ENCODE measurements around the gene RFC5.
A peak's percentile ranks its signal among the peaks of the same experiment; 100 is the strongest.
"Not testable (repeated sequence)": the region's sequence is repeated elsewhere in the genome, so short reads cannot be mapped to it uniquely, and the experiment has no call there.

RFC5 gene

DNA sequence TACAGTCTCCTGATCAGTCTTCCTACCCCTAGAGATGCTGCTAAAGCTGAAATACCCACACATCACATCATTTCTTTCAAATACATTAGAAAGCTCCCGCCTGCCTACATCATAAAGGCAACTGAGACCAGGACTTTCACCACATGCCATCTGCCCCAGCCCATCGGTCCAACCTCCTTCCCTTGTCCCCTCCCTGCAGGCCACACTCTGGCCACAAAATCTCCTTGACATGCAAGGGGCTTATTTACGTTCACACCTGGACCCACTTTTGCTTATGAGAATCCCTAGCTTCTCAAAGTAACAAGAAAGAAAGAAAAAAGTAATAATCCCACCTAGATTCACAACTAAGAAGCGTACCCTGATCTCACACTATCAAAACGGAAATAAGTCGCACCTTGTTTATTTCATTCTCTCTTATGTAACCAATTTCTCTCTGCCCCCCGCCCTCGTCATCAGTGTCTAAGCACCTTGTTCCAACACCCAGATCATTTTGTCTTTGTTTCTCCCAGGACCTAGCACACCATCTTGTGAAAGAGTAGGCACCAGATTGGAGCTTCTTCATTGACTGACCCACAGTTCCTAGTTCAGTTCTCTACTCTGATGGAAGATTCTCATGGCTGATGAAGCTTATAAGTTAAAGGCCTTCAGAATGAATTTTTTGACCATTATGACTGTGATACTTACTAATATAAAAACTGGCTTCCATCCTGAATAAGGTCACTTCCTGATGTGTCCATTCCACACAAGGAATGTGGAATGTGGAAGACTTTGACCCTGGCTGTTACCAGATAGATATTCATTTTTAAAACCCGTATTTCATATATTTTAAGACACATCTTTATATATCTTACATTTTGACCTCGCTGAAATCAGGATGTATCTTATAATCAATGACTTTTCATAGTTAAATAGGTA, 36.8 kb downstream of the RFC5 start:
- no peak for DNase-seq

DNA sequence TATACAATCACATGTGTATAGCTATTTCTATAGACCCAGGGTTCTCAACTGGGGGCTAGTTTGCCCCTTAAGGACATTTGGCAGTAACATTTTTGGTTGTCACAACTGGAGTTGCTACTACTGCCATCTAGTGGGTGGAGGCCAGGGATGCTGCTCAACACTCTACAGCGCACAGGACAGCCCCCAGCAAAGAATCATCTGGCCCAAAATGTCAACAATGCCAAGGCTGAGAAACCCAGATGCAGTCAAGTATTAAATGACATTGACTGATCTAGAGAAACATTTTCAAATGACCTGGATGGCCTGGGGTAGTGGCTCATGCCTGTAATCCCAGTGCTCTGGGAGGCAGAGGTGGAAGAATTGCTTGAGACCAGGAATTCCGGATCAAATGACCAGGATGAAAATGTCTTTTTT, 38.6 kb downstream of the RFC5 start:
- peak; percentile 18 for DNase-seq

DNA sequence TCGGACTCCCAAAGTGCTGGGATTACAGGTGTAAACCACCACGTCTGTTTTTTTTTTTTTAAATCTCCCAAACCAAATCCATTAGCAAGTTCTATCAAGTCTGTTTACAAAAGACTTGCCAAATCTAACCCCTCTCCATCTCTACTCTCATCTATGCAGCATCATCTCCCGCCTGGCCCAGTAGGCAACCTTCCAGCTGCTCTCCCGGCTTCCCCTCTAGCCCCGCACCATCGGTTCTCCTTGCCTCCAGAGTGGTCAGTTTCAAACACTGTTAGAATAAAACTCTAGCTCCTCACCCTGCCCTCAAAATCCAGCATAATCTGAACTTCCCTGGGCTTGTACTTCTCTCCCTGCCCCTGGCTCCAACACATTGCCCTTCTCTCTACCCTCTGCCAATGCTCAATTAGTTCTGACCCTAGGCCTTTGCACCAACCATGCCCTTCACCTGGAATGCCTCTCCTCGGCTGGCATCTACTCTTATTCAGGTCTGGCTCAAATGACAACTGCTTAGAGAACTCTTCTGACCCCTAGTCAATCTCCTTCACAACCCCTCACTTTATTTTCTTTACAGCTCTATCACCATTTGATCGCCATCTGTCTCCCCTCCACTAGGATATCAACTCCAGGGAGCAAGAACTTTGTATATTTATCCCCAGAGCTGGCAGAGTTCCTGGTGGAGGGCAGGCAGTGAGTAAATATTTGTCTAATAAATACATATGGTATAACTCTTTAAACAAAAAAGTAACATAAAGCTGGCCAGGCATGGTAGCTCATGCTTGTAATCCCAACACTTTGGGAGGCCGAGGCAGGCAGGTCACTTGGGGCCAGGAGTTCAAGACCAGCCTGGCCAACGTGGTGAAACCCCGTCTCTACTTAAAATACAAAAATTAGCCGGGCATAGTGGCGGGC, 39.6 kb downstream of the RFC5 start:
- DNase-seq, result peak; percentile 36

DNA sequence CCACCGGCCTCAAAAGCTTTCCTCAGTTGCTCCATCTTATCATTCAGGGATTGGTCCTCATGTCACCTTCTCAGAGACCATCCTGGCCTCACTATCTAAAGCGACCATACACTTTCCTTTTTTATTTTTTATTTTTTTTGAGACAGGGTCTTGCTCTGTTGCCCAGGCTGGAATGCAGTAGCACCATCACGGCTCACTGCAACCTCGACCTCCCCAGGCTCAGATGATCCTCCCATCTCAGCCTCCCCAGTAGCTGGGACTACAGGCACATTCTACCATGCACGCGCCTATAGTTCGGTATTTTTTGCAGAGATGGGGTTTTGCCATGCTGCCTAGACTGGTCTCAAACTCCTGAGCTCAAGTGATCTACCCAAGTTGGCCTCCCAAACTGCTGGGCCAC, 41.7 kb downstream of the RFC5 start:
- DNase-seq, result no peak

DNA sequence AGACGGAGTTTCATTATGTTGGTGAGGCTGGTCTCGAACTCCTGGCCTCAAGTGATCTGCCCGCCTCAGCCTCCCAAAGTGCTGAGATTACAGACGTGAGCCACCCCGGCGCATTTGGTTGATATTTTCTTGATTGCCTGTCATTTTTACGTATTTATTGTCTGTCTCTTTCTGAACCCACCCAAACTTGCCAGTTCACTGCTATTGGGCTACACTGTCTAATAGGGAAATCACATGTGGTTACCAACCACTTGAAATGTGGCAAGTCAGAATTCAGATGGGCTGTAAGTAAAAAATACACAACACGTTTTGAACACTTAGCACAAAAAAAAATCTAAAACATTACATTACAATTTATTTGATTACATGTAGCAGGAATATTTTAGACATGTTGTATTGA, 42.4 kb downstream of the RFC5 start:
- no peak for DNase-seq

DNA sequence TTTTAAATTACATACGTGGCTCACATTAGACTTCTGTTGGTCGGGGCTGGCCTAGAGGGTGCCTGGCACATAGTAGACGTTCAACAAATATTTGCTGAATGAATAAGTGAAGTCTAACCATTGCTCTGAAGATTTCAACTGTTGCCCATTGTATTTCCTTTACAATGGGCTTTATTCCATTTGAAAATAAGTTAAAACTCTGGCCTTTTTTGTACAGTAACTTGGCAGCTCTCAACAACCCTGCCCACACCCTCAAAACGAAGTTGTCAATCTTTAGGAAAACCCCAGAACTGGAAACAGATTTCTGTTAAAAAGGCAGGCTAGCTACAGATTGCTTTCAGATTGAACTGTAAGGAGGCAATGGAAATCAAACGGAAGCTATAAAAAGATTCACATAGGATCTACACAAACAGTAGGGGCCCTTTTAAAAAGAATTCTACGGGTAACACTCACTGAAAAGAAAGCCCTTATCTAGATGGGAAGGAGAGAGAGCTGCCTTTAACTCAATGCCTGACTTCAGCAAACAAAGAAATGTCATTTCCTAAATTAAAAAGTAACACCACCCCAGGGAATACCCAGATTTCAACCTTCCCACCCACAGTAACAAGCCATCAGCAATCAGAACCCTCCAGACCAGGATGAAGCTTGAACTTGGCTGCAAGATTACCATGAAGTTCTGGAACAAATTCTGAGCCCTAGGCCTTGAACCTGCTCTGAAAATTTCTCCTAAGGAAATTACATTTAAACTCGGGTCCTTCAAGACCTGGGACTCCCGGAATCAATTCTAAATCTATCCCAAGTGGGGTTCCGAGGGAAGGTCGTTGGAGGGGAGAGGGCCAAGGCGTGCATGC, 43.1 kb downstream of the RFC5 start:
- DNase-seq, result no peak

DNA sequence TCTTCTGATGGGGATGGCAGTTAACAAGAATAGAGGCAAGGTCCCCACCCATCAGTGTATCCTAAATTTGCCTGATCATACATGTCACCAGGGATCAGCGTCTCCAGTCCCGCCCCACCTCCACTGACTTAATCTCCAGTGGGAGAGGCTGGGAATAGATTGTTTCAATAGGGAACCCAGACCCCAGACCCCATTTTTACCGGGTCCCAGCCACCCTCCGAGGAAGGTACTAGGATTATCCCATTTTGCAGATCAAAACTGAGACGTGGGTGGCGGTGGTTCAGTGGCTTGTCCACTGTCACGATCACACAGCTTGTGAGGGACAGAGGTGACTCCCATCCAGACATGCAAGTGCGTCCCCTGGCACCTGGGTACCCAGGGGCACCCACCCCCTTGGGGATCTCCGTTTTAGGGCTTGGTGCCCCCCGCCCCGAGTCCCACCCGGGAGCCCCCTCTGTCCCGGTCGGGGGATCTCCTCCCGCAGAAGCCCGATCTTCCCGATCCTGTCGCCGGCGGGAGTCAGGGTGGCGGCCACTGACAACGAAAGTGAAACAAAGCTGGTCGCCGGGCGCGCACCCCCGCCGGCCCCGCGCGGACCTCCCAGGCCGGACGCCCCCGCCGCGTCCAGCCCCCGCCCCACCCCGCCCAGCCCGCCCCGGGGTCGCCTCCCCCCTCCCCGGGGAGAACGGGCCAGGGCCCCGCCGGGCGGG, 44.0 kb downstream of the RFC5 start:
- no peak for DNase-seq

DNA sequence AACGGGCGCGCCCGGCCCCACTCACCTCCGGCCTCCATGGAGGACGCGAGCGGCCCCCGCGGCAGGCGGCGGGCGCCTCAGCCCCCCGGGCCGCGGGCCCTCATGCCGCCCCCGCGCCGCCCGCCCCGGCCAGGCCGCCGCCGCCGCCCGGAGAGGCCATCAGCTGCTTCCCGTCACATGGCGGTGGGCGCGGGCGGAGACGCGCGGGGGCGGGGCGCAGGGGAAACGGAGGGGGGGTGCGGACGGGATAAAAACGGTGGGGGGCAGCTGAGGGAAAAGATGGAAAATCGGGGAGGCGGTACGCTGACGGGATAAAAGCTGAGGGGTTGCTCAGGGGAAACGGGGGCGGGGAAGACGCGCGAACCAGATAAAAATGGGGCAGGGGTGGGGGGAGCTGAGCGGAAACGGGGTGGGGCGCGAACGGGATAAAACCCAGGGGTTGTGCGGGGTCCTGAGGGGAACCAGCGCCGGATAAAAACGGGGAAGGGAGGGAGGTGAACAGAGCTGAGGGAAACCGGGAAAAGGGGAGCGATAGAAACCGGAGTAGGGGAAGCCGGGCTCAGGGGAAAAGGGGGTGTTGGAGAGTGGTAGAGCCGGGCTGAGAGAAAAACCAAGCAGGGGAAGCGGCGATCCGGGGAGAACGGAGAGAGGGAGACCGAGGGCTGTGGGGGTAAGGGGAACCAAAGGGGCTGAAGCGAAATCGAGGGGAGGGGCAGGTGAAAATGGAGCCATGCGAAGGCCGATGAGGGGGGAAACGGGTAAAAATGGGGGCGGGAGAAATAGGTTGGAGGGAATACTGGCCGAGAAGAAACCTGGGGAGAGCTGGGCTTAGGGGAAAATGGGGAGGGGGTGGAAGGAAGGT, 44.7 kb downstream of the RFC5 start, which contains the start of gene WSB2:
WSB2 (minus strand) TSS at position 169 of the 862 bp plus-strand sequence; CDS start at position 38, 131 bp downstream.
- no peak for DNase-seq

DNA sequence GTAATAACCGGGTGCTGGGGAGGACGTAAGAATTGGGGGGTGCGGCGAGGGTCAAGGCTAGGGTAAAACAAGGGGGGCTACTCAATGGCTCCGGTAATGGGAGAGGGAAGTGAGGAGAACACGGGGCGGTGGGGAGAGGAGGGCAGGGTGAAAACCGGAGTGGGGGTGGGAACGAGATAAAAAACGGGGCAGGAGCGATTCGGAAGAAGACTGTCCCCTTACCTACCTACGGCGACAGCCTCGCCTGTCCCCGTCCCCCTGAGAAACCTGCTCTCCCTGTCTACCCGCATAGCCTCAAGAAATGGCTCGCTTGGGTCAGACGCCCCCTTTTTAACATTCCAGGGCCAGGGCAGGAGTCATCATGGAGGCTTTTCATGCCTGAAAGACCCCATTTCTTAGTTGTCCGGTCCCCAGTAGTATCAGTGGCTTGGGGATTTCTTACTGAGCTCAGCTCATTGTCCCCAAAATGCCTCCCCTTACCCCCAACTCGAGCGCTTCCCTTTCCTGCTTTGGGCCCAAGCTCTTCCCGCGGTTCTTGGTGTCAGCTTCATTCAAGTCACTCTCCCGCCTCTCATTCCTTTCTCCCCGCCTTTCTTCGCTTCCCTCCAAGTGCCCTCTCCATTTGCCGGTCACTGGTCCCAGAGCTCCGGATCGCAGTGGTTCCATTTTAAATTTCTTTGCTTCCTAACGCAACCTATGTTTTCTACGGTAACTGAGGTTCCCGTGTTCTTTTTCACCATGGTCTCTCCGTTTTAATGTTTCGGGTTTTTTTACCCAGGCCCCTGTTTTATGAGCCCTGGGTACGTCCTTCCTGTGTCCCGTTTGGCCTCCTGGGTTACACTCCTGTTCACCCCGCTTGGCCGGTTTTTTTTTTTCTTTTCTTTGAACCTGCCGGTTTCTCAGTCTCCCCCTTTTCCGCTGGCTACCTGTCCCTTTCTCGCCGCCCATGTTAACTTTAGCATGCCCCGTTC, 45.7 kb downstream of the RFC5 start:
- DNase-seq, result no peak

DNA sequence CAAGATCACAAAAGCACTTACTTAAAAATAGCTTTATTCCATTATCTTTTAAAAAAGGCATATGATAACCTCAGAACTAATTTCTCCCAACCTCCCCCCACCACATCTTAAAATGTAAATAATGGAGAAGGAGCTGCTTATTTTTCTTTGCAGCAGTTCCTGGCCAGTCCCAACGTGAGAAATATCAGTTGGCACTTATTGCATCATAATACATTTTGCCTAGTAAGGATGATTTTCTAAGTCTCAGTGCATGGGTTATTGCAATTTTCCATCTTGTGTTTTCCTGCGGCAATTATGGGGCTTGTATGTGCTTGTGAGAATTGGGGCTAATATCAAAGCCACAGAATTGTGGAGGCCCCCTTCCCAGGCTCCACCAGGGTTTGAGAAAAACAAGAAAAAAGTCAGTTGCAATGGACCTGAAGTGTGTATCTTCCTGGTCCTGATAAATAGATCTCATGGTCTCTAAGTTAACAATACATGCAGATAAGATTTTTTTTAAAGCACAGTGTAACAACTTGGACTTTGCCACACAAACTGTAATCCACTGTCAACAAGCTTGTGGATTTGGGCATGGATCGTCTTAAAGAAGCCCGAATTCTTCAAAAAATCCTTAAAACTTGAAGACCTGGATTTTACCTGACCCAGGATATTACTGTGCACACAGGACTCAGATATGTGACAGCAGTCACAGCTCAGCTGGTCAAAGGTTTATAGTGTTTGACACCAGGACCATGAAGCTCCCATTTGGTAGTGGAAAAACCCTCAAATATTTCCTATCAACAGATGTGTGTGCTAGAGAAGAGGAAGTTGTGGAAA, 47.3 kb downstream of the RFC5 start:
- DNase-seq, result no peak

DNA sequence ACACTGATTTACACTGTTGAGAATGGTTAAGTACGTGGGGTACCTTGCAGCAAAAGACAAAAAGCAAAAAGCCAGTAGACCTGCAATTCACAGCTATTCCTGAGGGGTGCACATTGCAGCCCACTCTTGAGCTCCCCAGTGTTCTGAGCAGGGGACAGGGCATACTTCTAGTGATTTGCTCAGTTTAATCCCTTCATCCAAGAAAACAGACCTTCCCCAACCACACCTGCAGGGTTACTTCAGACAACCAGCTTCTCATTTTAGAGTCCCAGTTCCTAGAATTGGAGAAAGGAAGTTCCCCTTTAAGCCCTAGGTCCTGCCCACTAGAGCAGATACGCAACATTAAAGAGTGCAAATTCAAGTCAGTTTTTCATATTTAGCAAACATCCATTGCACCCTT, 48.1 kb downstream of the RFC5 start:
- no peak for DNase-seq

DNA sequence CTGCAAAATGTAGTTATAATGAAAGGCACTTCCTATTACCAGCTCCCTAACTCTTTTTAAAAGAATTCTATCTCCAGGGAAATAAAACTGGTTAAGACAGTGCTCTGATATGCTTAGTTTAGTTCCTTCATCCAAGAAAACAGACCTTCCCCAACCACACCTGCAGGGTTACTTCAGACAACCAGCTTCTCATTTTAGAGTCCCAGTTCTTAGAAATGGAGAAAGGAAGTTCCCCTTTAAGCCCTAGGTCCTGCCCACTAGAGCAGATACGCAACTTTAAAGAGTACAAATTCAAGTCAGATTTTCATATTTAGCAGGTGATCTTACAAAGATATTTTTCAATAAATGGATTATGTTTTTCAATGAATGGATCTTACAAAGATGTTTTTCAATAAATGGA, 48.9 kb downstream of the RFC5 start:
- DNase-seq, result no peak

DNA sequence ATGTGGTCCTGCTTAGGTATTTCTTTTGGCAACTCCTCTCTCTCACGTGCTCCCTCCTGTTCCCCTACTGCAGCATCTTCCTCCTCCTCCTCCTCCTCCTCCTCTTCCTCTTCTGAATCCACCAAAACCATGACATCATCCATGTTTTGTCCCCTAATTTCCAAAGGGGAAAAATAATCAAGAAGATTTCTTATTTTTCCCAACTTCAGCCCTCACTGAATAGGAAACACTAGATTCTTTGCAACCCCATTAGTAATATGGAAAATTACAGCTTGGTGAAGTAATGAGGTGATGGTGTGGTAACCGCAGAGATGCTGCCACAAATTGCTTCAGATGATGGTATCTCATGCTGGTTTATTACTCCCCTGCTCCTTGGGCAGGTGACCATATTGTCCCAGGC, 51.9 kb downstream of the RFC5 start:
- DNase-seq, result no peak

DNA sequence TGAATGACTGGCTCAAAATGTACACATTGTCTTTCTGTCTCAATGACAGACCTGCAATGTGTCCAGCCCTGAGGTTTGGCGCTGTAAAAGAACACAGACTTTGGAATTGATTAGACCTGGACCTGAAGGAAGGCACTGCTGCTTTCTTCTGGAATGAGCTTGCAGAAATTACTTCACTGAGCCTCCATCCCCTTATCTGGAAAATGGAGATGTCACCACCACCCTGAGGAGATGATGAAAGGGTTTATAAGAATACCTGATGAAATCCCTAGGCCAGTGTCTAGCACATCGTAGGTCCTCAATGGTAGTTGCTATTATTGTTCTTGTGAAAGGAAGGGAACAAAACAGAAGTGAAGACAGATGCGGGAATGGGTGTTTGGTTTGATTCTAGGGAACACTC, 54.1 kb downstream of the RFC5 start:
- DNase-seq, result no peak

DNA sequence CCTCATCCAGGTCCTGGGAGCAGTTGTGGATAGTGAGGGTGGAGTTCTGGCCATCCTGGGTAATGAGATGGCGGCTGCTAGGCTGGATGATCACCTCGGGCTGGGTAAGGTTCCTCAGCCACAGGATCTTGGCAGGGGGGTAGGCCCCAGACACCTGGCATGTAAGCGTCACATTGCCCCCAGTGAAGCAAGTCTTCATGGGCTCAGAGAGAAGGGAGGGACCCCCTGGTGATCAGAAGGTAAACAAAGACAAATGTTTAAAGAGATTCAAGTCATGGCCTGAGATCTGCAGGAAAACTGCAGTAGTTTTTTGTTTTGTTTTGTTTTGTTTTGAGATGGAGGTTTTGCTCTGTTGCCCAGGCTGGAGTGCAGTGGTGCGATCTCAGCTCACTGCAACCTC, 57.3 kb downstream of the RFC5 start:
- DNase-seq, result no peak

DNA sequence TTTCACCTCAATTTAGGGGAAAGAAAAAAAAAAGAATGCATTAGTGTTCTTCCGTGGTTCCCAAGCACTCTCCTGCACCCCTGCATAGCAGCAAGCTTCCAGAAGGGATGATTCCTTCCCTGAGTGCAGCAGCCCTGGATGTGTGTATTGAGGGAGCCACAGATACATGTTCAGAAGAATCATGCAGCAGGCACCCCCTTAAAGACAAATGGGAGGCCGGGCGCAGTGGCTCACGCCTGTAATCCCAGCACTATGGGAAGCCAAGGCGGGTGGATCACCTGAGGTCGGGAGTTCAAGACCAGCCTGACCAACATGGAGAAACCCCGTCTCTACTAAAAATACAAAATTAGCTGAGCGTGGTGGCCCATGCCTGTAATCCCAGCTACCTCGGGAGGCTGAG, 65.0 kb downstream of the RFC5 start:
- DNase-seq, result not testable (repeated sequence)

Measured in NCI-H1694 (cell line).